ENCODE measurements around the gene MYOCOS.

The MYOCOS gene

DNA sequence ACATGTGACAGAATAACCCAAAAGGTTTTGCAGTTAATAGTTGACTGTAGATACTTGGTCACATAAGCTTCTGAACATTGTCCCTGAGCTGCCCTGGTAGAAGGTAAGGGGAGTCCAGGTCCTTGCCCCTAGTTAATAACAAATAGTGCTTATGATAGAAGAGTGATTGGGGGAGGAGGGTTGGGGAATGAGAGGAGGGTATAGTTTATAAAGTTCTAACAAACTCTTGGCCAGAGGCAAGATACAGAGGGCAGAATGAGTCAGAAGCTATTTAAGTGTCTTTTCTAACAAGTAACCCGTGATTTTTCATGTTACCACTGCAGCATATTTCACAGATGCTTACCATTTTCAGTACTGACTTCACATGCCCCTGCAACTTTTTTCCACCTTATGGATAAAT, 26.7 kb upstream of the MYOCOS start:
- no peaks in the 10 kb centered on the region for H3K9me3 ChIP-seq (ENCODE audit: insufficient read depth, low read length)
- H3K9ac ChIP-seq (ENCODE audit: low read length): no peak overlapping the region
- H4K20me1 ChIP-seq (ENCODE audit: low read depth, low read length): no peaks in the 10 kb centered on the region
- H3K79me2 ChIP-seq (ENCODE audit: insufficient read depth, low read length): no peaks in the 10 kb centered on the region
- no peaks in the 10 kb centered on the region for H3K9me2 ChIP-seq (replicated peaks; ENCODE audit: insufficient read depth, low read length)
- no peak overlapping the region for H3K4me2 ChIP-seq (ENCODE audit: low read depth, low read length, poor library complexity, severe bottlenecking)
- peaks cover 22% of the 10 kb centered on the region for H3F3A ChIP-seq (ENCODE audit: insufficient read depth)
- H2AFZ ChIP-seq (ENCODE audit: low read depth, low read length, severe bottlenecking): no peak overlapping the region
- peaks cover 20% of the 10 kb centered on the region for H3K36me3 ChIP-seq (ENCODE audit: low read length)
- H3K27ac ChIP-seq (ENCODE audit: low read depth, low read length): no peak overlapping the region
- no peaks in the 10 kb centered on the region for H3K27me3 ChIP-seq (ENCODE audit: low read length)
- TF ChIP-seq EZH2phosphoT487 (conservative IDR thresholded peaks at IDR 0.05; ENCODE audit: low read length): no peak
- TF ChIP-seq, protein P1, sequence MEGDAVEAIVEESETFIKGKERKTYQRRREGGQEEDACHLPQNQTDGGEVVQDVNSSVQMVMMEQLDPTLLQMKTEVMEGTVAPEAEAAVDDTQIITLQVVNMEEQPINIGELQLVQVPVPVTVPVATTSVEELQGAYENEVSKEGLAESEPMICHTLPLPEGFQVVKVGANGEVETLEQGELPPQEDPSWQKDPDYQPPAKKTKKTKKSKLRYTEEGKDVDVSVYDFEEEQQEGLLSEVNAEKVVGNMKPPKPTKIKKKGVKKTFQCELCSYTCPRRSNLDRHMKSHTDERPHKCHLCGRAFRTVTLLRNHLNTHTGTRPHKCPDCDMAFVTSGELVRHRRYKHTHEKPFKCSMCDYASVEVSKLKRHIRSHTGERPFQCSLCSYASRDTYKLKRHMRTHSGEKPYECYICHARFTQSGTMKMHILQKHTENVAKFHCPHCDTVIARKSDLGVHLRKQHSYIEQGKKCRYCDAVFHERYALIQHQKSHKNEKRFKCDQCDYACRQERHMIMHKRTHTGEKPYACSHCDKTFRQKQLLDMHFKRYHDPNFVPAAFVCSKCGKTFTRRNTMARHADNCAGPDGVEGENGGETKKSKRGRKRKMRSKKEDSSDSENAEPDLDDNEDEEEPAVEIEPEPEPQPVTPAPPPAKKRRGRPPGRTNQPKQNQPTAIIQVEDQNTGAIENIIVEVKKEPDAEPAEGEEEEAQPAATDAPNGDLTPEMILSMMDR (IDR thresholded peaks at IDR 0.05; ENCODE audit: insufficient read depth, low read length, poor library complexity, severe bottlenecking): no peak
- H3K4me3 ChIP-seq (ENCODE audit: insufficient read depth, low read length, poor library complexity, severe bottlenecking): no peak overlapping the region

DNA sequence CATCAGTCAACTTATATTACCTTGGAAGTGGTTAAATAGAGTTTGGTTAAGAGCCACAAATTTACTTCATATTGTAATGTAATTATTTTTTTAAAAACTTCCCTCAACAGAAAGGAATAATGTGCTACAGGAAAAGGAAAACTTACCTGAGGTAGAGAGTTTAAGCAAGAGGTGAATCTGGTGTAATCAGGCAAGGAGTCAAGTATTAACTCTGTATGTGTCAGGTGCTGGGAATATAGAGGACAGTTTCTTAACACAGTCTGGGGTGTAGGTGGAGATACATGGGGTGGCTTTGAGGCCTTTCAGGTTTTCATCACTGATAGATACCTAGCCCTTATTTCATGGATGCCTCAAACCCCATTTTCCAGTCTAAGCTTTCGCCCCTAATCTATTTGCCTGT, 25.9 kb upstream of the MYOCOS start:
- Histone ChIP-seq H3K9me2 (replicated peaks; ENCODE audit: insufficient read depth, low read length) (no peaks in the 10 kb centered on the region), H3K27ac (ENCODE audit: low read depth, low read length) (no peak overlapping the region), H3K9me3 (ENCODE audit: insufficient read depth, low read length) (no peaks in the 10 kb centered on the region), H4K20me1 (ENCODE audit: low read depth, low read length) (no peaks in the 10 kb centered on the region), H2AFZ (ENCODE audit: low read depth, low read length, severe bottlenecking) (no peak overlapping the region), H3F3A (ENCODE audit: insufficient read depth) (peaks cover 22% of the 10 kb centered on the region), H3K4me2 (ENCODE audit: low read depth, low read length, poor library complexity, severe bottlenecking) (no peak overlapping the region), H3K9ac (ENCODE audit: low read length) (no peak overlapping the region), H3K27me3 (ENCODE audit: low read length) (no peaks in the 10 kb centered on the region), H3K36me3 (ENCODE audit: low read length) (peaks cover 12% of the 10 kb centered on the region), H3K4me3 (ENCODE audit: insufficient read depth, low read length, poor library complexity, severe bottlenecking) (no peak overlapping the region), H3K79me2 (ENCODE audit: insufficient read depth, low read length) (no peaks in the 10 kb centered on the region)
- TF ChIP-seq, protein P1 (IDR thresholded peaks at IDR 0.05; ENCODE audit: insufficient read depth, low read length, poor library complexity, severe bottlenecking): no peak
- TF ChIP-seq EZH2phosphoT487 (conservative IDR thresholded peaks at IDR 0.05; ENCODE audit: low read length): no peak

DNA sequence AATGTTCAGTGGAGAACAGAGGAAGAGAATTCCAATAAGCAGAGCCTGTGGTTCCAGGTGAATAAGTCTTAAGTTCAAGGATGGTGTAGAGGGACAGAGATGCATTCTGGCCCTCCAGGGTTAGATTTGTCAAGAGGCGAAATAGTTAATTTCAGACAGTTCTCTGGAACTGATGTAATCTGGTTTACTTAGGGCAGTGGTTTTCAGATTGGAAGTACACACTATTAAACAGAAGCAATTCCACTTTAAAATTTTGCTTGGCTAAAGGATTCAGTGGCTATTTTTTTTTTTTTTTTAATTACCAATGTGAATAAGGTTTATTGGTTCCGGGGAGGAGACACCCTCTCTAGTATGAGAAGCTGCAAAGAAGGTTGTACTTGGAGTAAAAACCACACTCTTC, 25.3 kb upstream of the MYOCOS start:
- Histone ChIP-seq H4K20me1 (ENCODE audit: low read depth, low read length) (no peaks in the 10 kb centered on the region), H3K27me3 (ENCODE audit: low read length) (no peaks in the 10 kb centered on the region), H3K36me3 (ENCODE audit: low read length) (peaks cover 8% of the 10 kb centered on the region), H3K4me2 (ENCODE audit: low read depth, low read length, poor library complexity, severe bottlenecking) (no peak overlapping the region), H3K79me2 (ENCODE audit: insufficient read depth, low read length) (no peaks in the 10 kb centered on the region), H3K9ac (ENCODE audit: low read length) (no peak overlapping the region), H3K9me3 (ENCODE audit: insufficient read depth, low read length) (no peaks in the 10 kb centered on the region), H3F3A (ENCODE audit: insufficient read depth) (peaks cover 22% of the 10 kb centered on the region), H3K4me3 (ENCODE audit: insufficient read depth, low read length, poor library complexity, severe bottlenecking) (no peak overlapping the region), H3K9me2 (replicated peaks; ENCODE audit: insufficient read depth, low read length) (no peaks in the 10 kb centered on the region), H3K27ac (ENCODE audit: low read depth, low read length) (no peak overlapping the region), H2AFZ (ENCODE audit: low read depth, low read length, severe bottlenecking) (no peak overlapping the region)
- no peak for TF ChIP-seq EZH2phosphoT487 (conservative IDR thresholded peaks at IDR 0.05; ENCODE audit: low read length)
- TF ChIP-seq, protein P1 (IDR thresholded peaks at IDR 0.05; ENCODE audit: insufficient read depth, low read length, poor library complexity, severe bottlenecking): no peak

All from SU-DHL-6 (cell line).